HepG2 (cell line): ENCODE data around the gene ADAMTS17.

ENCODE experiments used
- ATM ChIP-seq: fragments of 450-650 bp; IDR thresholded peaks from 2 replicates; pipeline ENCODE4 v1.7.1; 2017; ENCODE audit warnings: mild to moderate bottlenecking, borderline replicate concordance
- NFE2 ChIP-seq: sonication (generic); formaldehyde crosslinking; IDR thresholded peaks from 2 replicates; pipeline ENCODE4 v1.4.0; 2020; ENCODE audit warnings: missing genetic modification reagents
- RAD21 ChIP-seq: fragments of 450-650 bp; formaldehyde crosslinking; IDR thresholded peaks from 2 replicates; pipeline ENCODE4 v1.5.0; 2020; ENCODE audit warnings: mild to moderate bottlenecking
- STAG1 ChIP-seq: sonication (generic); formaldehyde crosslinking; IDR thresholded peaks from 2 replicates; pipeline ENCODE4 v1.4.0; 2020; ENCODE audit warnings: missing genetic modification reagents
- ZNF232 ChIP-seq: sonication (generic); formaldehyde crosslinking; IDR thresholded peaks from 2 replicates; pipeline ENCODE4 v1.4.0; 2020; ENCODE audit warnings: missing genetic modification reagents, borderline replicate concordance
- ZNF282 ChIP-seq: fragments of 450-650 bp; IDR thresholded peaks from 2 replicates; pipeline ENCODE4 v1.6.1; 2018; ENCODE audit not compliant: partially characterized antibody
- ZNF367 ChIP-seq: sonication (generic); formaldehyde crosslinking; IDR thresholded peaks from 2 replicates; pipeline ENCODE4 v1.4.0; 2020; ENCODE audit warnings: missing genetic modification reagents, borderline replicate concordance
- ZNF431 ChIP-seq: sonication (generic); formaldehyde crosslinking; IDR thresholded peaks from 2 replicates; pipeline ENCODE4 v1.9.0; 2022; ENCODE audit warnings: missing genetic modification reagents, low read depth, mild to moderate bottlenecking, borderline replicate concordance
- TF ChIP-seq, protein P1 (sequence below): sonication (generic); formaldehyde crosslinking; IDR thresholded peaks from 2 replicates; pipeline ENCODE4 v1.8.1; 2022; ENCODE audit warnings: mild to moderate bottlenecking, missing genetic modification reagents
- TF ChIP-seq, protein P2 (sequence below): sonication (generic); formaldehyde crosslinking; IDR thresholded peaks from 2 replicates; pipeline ENCODE4 v1.4.0; 2020; ENCODE audit warnings: missing genetic modification reagents
- TF ChIP-seq, protein P3 (sequence below), 2 experiments: IDR thresholded peaks; 2 replicates each; pipeline ENCODE4 v1.6.1; 2011 to 2012; ENCODE audit warnings: low read length in 2 of 2, borderline replicate concordance in 1 of 2, low read depth in 1 of 2, mild to moderate bottlenecking in 1 of 2, moderate library complexity in 1 of 2

DNA sequence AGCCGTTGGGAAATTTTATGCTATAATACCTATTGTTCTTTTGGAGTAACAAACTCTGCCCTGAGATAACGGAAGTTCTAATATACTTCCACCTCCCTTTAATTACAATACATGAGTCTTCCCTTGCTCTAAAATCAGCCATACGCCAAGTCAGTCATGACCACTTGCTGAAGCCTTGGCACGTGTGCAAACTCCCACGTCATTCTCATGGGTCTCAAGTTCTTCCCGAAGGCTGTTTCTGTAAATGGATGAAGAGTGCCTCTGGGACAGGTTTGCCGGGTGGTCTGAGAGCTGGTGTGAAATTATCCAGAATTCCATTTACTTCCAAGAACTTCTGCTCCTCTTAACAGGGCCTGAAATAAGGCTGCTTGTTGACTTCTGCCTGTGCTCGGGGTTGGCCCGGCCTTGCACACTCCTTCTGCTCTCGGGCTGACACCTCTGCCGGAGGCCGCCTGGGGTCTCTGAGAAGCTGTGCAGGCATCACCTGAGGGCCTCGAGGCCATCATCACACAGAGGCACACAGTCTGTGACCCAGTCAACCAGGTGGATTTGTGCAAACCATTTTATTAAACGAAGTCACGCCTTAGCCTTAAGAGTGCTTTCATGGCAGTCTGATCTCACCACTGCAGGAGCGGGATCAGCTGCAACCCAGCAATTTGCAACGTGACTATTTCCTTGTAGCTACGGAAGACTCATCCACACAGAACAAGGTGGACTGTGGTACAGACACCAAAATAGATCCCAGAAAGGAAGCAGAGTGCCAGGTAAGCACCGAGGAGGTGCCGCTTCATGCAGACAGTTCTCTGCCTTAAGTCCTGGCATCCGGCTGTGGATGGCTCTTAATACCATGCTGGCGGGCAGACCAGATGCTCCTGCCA, 120.1 kb downstream of the ADAMTS17 start:
- TF ChIP-seq, protein P1, sequence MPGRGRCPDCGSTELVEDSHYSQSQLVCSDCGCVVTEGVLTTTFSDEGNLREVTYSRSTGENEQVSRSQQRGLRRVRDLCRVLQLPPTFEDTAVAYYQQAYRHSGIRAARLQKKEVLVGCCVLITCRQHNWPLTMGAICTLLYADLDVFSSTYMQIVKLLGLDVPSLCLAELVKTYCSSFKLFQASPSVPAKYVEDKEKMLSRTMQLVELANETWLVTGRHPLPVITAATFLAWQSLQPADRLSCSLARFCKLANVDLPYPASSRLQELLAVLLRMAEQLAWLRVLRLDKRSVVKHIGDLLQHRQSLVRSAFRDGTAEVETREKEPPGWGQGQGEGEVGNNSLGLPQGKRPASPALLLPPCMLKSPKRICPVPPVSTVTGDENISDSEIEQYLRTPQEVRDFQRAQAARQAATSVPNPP (CRISPR knock-in tag) = no peak
- TF ChIP-seq RAD21 (CRISPR knock-in tag) (no peak), ZNF282 (no peak), STAG1 (CRISPR knock-in tag) (no peak), ZNF232 (CRISPR knock-in tag) (no peak), NFE2 (CRISPR knock-in tag) (no peak), ZNF431 (CRISPR knock-in tag) (no peak), ATM (no peak), ZNF367 (CRISPR knock-in tag) (no peak)
- TF ChIP-seq, protein P2, sequence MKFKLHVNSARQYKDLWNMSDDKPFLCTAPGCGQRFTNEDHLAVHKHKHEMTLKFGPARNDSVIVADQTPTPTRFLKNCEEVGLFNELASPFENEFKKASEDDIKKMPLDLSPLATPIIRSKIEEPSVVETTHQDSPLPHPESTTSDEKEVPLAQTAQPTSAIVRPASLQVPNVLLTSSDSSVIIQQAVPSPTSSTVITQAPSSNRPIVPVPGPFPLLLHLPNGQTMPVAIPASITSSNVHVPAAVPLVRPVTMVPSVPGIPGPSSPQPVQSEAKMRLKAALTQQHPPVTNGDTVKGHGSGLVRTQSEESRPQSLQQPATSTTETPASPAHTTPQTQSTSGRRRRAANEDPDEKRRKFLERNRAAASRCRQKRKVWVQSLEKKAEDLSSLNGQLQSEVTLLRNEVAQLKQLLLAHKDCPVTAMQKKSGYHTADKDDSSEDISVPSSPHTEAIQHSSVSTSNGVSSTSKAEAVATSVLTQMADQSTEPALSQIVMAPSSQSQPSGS (CRISPR knock-in tag) = no peak
- TF ChIP-seq, protein P3, sequence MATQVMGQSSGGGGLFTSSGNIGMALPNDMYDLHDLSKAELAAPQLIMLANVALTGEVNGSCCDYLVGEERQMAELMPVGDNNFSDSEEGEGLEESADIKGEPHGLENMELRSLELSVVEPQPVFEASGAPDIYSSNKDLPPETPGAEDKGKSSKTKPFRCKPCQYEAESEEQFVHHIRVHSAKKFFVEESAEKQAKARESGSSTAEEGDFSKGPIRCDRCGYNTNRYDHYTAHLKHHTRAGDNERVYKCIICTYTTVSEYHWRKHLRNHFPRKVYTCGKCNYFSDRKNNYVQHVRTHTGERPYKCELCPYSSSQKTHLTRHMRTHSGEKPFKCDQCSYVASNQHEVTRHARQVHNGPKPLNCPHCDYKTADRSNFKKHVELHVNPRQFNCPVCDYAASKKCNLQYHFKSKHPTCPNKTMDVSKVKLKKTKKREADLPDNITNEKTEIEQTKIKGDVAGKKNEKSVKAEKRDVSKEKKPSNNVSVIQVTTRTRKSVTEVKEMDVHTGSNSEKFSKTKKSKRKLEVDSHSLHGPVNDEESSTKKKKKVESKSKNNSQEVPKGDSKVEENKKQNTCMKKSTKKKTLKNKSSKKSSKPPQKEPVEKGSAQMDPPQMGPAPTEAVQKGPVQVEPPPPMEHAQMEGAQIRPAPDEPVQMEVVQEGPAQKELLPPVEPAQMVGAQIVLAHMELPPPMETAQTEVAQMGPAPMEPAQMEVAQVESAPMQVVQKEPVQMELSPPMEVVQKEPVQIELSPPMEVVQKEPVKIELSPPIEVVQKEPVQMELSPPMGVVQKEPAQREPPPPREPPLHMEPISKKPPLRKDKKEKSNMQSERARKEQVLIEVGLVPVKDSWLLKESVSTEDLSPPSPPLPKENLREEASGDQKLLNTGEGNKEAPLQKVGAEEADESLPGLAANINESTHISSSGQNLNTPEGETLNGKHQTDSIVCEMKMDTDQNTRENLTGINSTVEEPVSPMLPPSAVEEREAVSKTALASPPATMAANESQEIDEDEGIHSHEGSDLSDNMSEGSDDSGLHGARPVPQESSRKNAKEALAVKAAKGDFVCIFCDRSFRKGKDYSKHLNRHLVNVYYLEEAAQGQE (IDR thresholded peaks at IDR 0.05; ENCODE audit: borderline replicate concordance in 1 of 2, low read depth in 1 of 2, low read length in 2 of 2) = no peak
